ENCODE results near the gene ZNF653.

Gene ZNF653

GRCh38 chr19:11505504-11506100, at the start of gene ZNF653:
ZNF653 (minus strand) TSS chr19:11505839; CDS start chr19:11505786, 53 bp downstream.
- peak; percentile 99 for DNase-seq (ENCODE audit: low spot score)

DNA sequence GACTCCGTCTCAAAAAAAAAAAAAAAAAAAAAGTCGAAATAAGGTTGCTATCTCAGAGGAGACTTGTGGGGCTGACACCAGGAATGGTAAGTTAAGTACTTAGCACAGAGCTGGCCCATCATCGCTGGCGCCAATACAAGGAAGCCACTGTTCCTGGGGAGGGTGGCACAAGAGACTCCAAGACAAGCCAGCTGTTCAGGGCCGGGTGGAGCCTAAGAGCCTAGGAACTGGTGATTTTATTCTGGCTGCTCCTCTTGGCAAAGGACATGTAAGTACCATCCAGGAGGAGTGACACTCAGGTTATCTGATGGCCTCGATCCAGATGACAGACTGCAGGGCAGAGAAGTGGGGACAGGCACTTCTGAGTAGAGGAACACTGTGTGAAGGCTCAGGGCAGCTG, 49.6 kb upstream of the ZNF653 start:
- no peak for DNase-seq (ENCODE audit: low spot score)

GRCh38 chr19:11554160-11554559, 48.5 kb upstream of the ZNF653 start:
- DNase-seq (ENCODE audit: low spot score): no peak

DNA sequence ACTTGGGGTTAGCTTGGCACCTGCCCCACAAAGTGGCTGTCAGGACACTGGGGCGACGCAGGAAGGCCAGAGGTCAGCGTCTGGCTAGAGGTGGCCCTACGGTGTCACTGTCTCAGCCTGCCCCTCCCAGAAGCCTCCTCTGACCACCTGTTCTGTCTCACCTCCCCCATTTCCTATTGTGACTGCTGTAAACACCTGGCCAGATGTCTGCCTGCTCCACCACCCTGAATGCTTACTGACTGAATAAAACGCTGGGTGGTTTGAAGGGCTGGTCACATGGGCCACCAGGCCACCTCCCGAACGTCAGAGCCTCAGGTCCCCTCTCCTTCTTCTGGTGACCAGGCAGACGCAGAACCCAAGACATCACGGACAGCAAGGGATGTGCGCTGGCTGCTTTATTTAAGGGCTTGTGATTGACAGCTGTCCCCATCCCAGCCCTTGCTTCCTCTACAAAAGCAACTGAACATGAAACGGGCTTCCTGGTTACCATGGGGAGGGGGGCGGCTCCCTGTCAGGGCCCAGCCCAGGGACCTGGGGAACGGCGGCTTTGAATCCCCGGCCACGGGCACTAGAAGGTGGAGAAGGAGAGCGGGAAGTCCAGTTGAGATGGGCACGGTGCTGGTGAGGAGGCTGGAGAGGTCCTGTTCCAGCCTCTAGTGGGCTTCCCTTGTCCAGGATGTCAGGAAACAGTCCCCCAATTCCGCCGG, 47.2 kb upstream of the ZNF653 start:
- no peak for DNase-seq (ENCODE audit: low spot score)

DNA sequence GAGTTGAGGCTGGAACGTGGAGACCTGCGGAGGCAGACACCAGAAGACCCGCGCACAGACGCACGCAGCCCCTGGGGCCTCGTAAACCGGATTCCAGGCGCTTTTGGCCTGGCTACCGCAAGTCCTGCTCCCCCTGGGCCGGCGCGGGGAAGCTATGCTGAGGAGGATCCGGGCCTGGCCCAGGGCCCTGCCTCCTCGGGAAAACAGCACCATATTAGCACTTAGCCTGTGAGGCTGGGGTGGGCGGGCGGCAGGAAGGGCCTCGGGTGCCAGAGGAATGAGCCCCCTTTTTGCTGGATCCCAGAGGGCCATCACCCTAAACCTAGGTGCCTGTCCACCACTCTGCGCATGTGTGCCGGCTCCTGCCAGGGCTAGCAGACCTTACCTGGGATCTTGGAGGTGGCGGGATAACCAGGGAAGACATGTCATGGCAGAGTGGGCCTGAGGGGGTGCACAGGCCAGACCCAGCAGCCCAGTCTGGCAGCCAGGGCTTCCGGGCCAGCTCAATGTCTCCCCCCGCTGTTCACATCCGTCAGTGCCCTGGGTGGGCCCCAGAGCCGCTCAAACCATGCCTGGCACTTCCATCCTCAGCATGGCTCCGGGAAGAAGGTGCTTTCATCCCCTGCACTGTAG, 46.1 kb upstream of the ZNF653 start:
- no peak for DNase-seq (ENCODE audit: low spot score)

DNA sequence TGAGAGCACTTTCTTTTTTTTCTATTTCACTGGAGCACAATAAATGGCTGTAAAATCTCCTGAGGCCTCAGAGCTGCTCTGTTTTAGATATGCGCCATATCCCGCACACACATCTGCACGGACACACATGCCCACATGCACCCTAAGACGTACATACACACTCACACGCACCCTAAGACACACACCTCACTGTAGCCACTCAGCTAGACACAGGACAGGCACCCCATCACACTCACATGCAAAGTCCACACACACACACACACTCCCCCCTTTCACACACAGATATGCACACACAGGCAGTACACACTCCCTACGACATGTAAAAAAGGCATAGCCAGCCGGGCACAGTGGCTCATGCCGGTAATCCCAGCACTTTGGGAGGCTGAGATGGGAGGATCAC, 44.6 kb upstream of the ZNF653 start:
- no peak for DNase-seq (ENCODE audit: low spot score)

DNA sequence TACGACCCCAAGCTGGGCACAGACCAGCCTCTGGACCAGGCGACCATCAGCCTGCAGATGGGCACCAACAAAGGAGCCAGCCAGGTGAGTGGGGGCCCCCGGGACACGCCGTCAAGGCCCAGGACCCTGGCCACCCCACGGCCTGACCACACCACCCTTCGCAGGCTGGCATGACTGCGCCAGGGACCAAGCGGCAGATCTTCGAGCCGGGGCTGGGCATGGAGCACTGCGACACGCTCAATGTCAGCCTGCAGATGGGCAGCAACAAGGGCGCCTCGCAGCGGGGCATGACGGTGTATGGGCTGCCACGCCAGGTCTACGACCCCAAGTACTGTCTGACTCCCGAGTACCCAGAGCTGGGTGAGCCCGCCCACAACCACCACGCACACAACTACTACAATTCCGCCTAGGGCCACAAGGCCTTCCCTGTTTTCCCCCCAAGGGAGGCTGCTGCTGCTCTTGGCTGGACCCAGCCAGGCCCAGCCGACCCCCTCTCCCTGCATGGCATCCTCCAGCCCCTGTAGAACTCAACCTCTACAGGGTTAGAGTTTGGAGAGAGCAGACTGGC, 43.8 kb upstream of the ZNF653 start:
- DNase-seq (ENCODE audit: low spot score): no peak

DNA sequence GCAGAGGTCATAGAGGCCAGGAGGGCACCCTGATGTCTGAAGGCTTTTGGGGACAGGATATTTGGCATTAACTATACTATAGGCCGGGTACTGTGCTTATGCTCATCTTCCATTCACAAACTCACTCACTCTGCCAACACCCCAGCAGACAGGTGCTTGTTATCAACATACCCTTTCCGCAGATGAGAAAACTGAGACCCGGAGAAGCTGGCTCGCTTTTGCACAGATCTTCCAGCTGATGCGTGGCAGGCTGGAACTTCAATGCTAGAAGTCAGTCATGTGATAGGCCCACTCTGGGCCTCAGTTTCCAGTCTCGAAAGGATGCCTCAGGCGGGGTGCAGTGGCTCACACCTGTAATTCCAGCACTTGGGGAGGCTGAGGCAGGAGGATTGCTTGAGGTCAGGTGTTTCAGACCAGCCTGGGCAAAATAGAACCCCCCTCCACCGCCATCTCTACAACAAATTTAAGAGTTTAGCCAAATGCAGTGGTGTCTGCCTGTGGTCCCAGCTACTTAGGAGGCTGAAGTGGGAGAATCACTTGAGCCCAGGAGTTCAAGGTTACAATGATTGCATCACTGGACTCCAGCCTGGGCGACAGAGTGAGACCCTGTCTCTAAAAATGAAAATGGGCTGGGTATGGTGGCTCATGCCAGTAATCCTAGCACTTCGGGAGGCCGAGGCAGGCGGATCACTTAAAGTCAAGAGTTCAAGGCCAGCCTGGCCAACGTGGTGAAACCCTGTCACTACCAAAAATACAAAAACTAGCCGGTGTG, 42.5 kb upstream of the ZNF653 start:
- no peak for DNase-seq (ENCODE audit: low spot score)

- no peak for DNase-seq (ENCODE audit: low spot score)
Measured at GRCh38 chr19:11541238-11541637, 35.6 kb upstream of the ZNF653 start.

DNA sequence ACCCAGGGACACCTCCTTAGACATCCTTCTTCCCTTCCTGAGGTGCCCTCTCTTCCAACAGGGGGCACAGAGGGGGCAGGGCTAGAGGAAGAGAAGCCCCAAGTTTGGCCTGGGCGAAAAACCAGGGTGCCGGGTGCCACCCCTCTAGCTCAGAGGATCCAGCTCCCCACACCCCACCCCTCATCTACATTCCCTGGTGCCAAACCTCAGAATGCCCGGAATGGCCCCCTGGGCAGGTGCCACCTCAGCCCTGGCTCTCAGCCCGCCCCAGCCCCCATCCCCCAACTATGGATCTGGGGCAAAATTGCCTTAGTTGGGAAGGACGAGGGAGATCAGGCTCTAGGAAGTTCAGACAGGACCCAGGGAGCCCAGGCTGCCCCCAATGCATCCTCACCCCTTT, 35.0 kb upstream of the ZNF653 start:
- DNase-seq (ENCODE audit: low spot score): no peak

GRCh38 chr19:11539495-11540365, 34.1 kb upstream of the ZNF653 start:
- peak; percentile 60 for DNase-seq (ENCODE audit: low spot score)

- peak; percentile 93 for DNase-seq (ENCODE audit: low spot score)
Measured at GRCh38 chr19:11538232-11539036, 32.8 kb upstream of the ZNF653 start, which contains the start of gene CNN1. CNN1 (plus strand) TSS chr19:11538851; CDS start chr19:11538928, 77 bp downstream.

- DNase-seq (ENCODE audit: low spot score): peak; percentile 98
Measured at GRCh38 chr19:11535792-11536595, 30.4 kb upstream of the ZNF653 start.

DNA sequence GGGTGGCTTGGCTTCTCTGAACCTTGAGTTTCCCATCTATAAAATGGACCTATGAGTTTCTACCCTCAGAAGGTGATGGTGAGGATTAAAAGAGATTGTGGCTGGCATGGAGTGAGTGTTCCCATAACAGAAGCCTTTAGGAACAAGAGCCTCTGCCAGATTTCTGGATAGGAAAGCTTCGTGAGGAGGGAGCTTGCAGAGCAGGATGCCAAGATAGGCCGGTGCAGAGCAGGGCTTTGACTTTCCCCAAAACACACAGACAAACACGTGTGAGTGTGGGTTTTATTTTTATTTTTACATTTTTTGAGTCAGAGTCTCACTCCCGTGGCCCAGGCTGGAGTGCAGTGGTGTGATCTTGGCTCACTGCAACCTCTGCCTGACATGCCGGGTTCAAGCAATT, 29.3 kb upstream of the ZNF653 start:
- no peak for DNase-seq (ENCODE audit: low spot score)

GRCh38 chr19:11534538-11534937, 28.9 kb upstream of the ZNF653 start:
- no peak for DNase-seq (ENCODE audit: low spot score)

DNA sequence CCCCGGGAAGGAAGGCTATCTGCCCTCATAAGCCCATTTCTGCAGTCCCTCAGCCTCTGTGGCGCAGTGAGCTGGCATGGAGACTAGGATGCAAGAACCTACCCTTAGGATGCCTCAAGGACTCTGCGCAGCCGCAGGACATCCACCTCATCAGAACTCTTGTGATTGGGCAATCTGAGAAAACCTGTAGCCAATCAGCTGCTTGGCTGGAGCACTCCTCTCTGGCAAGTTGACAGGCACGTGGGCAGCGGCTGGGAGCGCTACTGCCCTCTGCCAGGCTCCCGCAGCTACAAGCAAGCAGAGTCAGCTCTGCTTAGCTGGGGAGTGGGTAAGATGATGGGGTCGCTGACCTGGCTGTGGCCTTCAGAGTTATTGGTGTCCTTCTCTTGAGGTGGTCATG, 24.8 kb upstream of the ZNF653 start:
- peak; percentile 83 for DNase-seq (ENCODE audit: low spot score)

DNA sequence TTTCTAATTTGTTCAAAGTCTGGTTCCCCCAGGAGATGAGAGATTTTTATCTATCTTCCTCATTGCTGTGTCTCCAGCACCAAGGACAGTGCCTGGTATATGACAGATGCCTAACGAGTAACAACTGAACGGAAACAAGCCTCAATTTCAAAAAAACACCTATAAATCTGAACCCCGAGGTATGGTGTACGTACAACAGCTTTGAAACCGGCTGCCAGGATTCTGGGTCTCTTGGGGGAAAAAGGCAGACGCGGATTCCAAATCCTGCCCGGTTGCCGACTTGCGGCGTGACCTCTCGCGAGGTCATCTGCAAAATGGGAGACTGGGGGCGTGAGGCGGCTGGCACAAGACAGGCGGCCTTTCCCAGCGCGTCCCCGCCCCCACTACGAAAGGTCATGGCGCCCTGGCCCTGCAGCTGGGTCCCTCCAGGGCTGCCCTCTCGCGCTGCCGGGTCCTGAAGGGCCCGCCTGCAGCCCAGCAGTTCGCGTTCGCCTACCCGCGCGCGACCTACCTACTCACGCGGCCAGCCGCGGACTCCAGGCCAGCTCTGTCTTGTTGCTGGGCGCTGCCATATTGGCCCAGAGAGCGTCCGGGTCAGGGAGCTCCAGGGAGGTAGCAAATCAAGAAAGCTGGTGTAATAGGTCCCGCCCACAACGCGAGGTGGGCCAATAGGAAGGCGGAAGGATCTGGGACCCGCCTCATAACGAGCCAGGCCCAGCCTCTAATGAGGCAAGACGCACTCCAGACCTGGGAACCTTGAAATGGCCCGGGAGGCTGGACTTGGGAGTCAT, 23.1 kb upstream of the ZNF653 start, which contains the start of gene ECSIT:
Gene ECSIT (minus strand): TSS at position 584 of the 791 bp plus-strand sequence. CDS start 9,964 bp downstream, outside the sequence.
- peak; percentile 97 for DNase-seq (ENCODE audit: low spot score)

GRCh38 chr19:11519138-11519537, 13.5 kb upstream of the ZNF653 start:
- DNase-seq (ENCODE audit: low spot score): no peak

Data from AG08396 (cell line).